Putamen (tissue), 1 donor: ENCODE measurements around the gene AADACL4.
"Not testable (repeated sequence)": the region's sequence is repeated elsewhere in the genome, so short reads cannot be mapped to it uniquely, and the experiment has no call there.

Source experiments
- DNase-seq: peaks from one replicate; pipeline ENCODE4 v3.0.0-alpha.2; 2016; ENCODE audit warnings: low spot score

AADACL4 gene

GRCh38 chr1:12629985-12630760, 13.7 kb upstream of the AADACL4 start:
- DNase-seq, result no peak

GRCh38 chr1:12630946-12631530, 12.8 kb upstream of the AADACL4 start:
- no peak for DNase-seq

DNA sequence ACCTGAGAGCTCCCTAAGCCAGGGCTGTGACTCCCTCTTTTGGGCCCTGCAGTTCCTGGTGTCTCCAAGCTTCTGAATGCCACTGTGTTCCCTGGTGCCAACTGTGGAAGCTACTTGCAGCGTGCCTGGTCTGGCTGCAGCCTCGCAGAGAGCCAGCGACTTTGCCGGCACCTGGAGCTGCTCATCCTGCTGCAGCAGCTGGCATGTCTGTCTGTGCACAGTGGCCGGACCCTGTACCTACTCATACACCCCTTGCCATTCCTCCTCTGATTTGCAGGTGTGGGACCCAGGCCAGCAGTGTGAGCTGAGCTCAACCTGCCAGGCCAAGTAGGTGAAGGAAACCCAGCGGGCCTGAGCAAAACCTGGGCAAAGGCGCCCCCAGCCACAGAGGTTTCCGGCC, 12.3 kb upstream of the AADACL4 start:
- no peak for DNase-seq

DNA sequence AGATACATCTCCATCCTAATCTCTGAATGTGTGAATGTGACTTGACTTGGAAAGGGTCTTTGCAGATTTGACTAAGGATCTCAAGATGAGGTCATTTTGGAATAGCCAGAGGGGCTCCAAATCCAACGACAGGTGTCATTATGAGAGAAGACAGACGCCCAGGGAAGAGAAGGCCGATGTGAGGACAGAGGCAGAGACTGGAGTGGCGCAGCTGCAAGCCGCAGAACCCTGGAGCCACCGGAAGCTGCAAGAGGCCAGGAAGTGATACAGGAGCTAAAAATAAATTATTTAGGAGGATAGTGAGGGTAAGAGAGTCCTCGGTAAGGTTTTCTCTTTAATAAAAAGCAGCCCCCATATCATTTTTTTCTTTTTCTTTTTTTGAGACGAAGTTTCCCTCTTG, 9.7 kb upstream of the AADACL4 start:
- no peak for DNase-seq

DNA sequence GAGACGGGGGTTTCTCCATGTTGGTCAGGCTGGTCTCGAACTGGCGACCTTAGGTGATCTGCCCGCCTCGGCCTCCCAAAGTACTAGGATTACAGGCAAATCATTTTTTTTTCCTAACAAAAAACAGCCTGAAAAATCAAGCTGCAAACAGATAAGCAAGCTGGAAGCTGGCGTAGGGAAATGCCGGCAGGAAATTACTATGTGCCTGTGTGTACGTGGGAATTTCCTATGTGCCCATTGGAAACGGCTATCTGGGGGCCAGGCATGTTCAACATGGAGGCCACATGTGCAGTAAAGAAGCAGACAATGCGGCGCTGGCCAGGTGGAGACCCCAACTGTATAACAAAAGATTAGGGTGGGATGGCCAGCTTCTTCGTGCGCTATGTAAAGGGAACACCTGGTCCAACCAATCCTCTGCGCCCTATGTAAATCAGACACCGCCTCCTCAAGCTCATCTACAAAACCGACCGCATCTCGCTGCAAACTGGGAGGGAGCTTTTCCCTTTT, 9.1 kb upstream of the AADACL4 start:
- DNase-seq, result no peak

DNA sequence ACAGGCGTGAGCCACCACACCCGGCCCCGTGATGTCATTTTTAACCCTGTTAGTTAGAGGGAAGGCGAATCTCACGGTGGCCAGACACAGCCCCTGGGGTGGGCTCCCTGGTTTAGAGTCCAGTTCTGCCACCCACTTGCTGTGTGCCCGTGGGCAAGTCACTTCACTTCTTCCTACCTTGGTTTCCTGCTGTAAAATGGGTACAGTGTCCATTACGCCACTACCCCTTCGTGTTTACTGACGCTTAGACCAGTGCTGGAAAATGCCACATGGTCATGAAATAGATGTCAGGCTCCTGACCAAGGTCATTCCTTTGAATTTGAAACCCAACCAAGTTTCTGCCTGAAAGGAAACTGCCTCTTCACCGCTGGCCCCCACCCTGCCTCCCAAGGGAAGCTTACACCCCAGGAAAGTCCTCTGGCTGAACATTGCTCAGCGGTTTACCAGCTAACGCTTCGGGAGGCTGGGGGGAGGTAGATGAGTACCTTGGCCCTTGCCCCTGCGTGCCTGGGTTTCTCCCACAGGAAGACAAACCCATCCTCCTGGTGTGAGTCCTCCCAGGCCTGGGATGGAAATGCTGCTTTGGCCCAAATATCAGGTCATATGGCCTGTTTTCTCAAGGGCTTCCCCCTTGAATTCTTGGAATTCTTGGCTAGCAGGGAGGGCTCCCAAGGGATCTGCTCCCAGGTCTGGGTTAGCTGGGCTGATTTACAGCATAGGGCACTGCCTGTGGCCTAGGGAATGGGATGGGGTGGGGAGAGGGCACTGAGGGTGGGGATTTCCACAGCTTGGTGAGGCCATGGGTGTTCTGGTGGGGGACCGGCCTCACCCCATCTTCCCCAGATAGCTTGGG, 7.6 kb upstream of the AADACL4 start:
- DNase-seq, result no peak

GRCh38 chr1:12637693-12638092, 6.2 kb upstream of the AADACL4 start:
- no peak for DNase-seq

GRCh38 chr1:12640237-12640957, 3.5 kb upstream of the AADACL4 start:
- no peak for DNase-seq

DNA sequence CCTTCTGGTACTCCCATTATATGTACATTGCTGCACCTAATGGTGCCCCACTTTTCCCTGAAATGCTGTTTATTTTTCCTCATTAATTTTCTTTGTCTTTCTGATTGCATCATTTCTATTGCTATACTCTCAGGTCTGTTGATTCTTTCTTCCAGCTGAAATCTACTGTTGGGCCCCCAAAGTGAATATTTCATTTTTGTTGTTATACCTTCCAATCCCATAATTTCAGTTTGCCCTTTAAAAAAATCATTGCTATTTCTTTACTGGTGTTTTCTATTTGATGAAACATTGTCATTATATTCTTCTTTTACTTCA, 3.0 kb upstream of the AADACL4 start:
- DNase-seq, result no peak

DNA sequence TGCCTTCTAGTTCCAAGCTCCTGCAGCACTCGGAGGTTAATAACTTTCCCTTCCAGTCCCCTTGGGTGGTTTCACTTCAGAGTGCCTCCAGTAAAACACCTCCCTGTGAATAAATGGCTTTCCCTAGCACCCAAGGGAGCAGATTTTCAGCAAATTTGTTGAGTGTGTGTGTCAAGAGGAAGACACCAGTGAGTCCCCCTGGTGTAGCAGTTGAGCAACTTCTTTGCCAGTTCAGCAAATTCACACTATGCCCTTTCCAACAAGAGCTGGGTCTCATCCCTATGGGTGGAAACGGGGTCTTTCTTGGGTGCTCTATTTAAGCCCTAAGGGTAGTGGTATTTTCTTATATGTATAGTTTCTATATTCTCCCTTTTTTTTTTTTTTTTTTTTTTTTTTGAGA, 806 bp upstream of the AADACL4 start:
- DNase-seq, result no peak

GRCh38 chr1:12644237-12644636, 352 bp downstream of the AADACL4 start:
- DNase-seq, result no peak

GRCh38 chr1:12644829-12645228, 944 bp downstream of the AADACL4 start:
- DNase-seq, result no peak

- not testable (repeated sequence) for DNase-seq
Measured at GRCh38 chr1:12645401-12645800, 1.5 kb downstream of the AADACL4 start.

DNA sequence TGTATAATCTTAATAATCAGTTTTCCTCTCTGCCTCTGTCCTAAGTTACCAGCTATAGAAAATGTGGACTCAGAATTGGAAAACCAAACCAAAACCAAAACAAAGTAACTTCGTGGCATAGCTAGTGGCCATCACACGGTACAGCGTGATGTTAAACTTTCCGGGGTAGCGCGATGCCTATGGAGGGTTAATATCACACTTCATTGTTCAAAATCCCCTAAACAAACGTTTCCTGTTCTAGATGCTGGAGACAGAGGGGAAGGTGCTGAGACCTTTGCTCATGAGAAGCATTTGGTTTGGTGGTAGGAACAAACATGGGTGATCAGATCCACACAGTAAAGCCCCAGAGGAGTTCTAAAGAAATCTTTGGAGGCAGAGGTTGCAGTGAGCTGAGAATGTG, 4.9 kb downstream of the AADACL4 start:
- DNase-seq, result no peak

GRCh38 chr1:12649971-12650421, 6.1 kb downstream of the AADACL4 start:
- no peak for DNase-seq

- no peak for DNase-seq
Measured at GRCh38 chr1:12654004-12654567, 10.2 kb downstream of the AADACL4 start.

DNA sequence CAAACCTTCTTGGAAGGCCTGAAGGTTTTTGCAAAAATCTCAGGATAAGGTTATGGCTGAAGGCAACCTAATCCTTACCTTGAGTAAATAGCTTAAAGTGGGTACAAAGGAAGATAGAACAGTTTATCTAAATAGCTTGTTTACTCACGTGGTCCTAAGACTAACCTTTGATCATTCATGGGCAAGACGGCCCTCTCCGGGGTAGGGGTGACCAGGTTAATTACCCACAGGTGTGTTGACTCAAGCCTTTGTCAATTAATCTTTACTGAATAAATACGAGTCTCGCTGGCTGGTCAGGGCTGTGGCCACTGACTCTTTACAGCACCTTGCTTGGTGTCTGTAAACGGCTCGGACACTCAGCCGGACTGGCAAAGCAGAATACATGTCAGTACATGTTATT, 10.8 kb downstream of the AADACL4 start:
- no peak for DNase-seq

- DNase-seq, result no peak
Measured at GRCh38 chr1:12656575-12656974, 12.7 kb downstream of the AADACL4 start.

GRCh38 chr1:12657060-12657884, 13.4 kb downstream of the AADACL4 start:
- DNase-seq, result no peak

DNA sequence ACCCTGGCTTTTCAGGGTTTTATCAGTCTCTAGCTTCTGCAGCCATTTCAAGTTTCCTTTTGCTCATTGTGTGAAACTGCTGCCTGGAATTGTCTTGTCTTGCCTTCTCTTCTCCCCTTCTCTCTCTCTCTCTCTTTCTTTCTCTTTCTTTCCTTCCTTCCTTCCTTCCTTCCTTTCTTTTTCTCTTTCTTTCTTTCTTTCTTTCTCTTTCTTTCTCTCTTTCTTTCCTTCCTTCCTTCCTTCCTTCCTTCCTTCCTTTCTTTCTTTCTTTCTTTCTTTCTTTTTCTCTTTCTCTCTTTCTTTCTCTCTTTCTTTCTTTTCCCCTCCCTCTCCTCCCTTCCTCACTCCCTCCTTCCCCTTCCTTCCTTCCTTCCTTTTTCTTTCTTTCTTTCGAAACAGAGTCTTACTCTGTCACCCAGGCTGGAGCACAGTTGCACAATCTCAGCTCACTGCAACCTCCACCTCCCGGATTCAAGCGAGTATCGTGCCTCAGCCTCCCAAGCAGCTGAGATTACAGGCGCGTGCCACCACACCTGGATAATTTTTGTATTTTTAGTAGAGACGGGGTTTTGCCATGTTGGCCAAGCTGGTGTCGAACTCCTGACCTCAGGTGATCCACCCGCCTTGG, 14.1 kb downstream of the AADACL4 start:
- not testable (repeated sequence) for DNase-seq
